HCT116 (cell line): Measurements from ENCODE around the gene FXYD1.

ENCODE experiments used
- CEBPB ChIP-seq: IDR thresholded peaks from 2 replicates; pipeline ENCODE4 v1.6.1; 2012; ENCODE audit warnings: low read depth
- ELF1 ChIP-seq: IDR thresholded peaks from 2 replicates; pipeline ENCODE4 v1.6.1; 2012; ENCODE audit warnings: low read depth, borderline replicate concordance
- EZH2 ChIP-seq: fragments of 200-600 bp; sonication (generic); IDR thresholded peaks from 2 replicates; pipeline ENCODE4 v1.6.1; 2017; ENCODE audit warnings: antibody characterized with exemption, mixed run types
- EZH2phosphoT487 ChIP-seq: fragments of 200-600 bp; IDR thresholded peaks from 2 replicates; pipeline ENCODE4 v1.6.1; 2018; ENCODE audit warnings: antibody characterized with exemption, borderline replicate concordance
- POLR2A ChIP-seq: IDR thresholded peaks from 2 replicates; pipeline ENCODE4 v1.7.0; 2011; ENCODE audit warnings: borderline replicate concordance; ENCODE audit not compliant: insufficient read depth, insufficient read length; ENCODE audit errors: extremely low read depth
- POLR2AphosphoS5 ChIP-seq: IDR thresholded peaks from 2 replicates; pipeline ENCODE4 v1.6.1; 2011; ENCODE audit warnings: mild to moderate bottlenecking, low read depth, low read length, moderate library complexity
- TCF7L2 ChIP-seq: IDR thresholded peaks from 2 replicates; pipeline ENCODE4 v1.7.0; 2011; ENCODE audit warnings: borderline replicate concordance, inconsistent platforms; ENCODE audit not compliant: insufficient read depth, insufficient read length; ENCODE audit errors: extremely low read depth
- TF ChIP-seq, protein P1 (sequence below), 3 experiments: fragments of 200-600 bp in 1 of 3; sonication (generic) in 1 of 3; IDR thresholded peaks in 2 of 3; conservative IDR thresholded peaks in 1 of 3; 2 replicates each; pipeline ENCODE4 v1.5.1; 2012 to 2017; ENCODE audit warnings: low read depth in 2 of 3, low read length in 2 of 3, antibody characterized with exemption in 1 of 3, borderline replicate concordance in 1 of 3, control low read depth in 1 of 3, mild to moderate bottlenecking in 1 of 3, mixed read lengths in 1 of 3, mixed run types in 1 of 3, moderate library complexity in 1 of 3; ENCODE audit not compliant: insufficient read depth in 1 of 3
- TF ChIP-seq, protein P2 (sequence below): IDR thresholded peaks from 2 replicates; pipeline ENCODE4 v1.6.1; 2011; ENCODE audit warnings: mild to moderate bottlenecking, low read length, moderate library complexity; ENCODE audit not compliant: insufficient replicate concordance; ENCODE audit errors: extremely low read depth

DNA sequence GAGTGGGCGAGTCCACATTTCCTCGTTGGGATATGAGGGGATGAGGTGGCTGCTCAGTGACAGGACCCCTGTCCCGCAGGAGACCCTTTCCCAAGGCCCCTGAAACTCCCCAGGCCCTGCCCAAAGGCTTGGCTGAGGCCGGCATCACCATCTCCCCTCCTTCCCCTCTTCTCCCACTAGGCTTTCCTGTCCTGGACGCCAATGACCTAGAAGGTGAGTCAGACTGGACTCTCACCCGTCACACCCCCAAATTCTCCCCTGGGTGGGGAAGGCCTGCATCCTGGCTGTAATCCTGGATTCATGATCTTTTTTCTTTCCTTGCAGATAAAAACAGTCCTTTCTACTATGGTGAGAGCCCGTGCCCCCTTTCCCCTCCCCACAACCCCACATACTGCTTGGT is 17.7 kb upstream of the FXYD1 start:
- no peak for TF ChIP-seq EZH2phosphoT487
- TF ChIP-seq EZH2, result no peak
- no peak for TF ChIP-seq POLR2A
- TF ChIP-seq, protein P1, sequence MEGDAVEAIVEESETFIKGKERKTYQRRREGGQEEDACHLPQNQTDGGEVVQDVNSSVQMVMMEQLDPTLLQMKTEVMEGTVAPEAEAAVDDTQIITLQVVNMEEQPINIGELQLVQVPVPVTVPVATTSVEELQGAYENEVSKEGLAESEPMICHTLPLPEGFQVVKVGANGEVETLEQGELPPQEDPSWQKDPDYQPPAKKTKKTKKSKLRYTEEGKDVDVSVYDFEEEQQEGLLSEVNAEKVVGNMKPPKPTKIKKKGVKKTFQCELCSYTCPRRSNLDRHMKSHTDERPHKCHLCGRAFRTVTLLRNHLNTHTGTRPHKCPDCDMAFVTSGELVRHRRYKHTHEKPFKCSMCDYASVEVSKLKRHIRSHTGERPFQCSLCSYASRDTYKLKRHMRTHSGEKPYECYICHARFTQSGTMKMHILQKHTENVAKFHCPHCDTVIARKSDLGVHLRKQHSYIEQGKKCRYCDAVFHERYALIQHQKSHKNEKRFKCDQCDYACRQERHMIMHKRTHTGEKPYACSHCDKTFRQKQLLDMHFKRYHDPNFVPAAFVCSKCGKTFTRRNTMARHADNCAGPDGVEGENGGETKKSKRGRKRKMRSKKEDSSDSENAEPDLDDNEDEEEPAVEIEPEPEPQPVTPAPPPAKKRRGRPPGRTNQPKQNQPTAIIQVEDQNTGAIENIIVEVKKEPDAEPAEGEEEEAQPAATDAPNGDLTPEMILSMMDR (IDR thresholded peaks at IDR 0.05 in 2 of 3, conservative IDR thresholded peaks at IDR 0.05 in 1 of 3; ENCODE audit: borderline replicate concordance in 1 of 3, insufficient read depth in 1 of 3, low read depth in 2 of 3, low read length in 2 of 3), result no peak
- no peak for TF ChIP-seq ELF1
- TF ChIP-seq POLR2AphosphoS5, result no peak
- TF ChIP-seq TCF7L2, result no peak
- TF ChIP-seq, protein P2, sequence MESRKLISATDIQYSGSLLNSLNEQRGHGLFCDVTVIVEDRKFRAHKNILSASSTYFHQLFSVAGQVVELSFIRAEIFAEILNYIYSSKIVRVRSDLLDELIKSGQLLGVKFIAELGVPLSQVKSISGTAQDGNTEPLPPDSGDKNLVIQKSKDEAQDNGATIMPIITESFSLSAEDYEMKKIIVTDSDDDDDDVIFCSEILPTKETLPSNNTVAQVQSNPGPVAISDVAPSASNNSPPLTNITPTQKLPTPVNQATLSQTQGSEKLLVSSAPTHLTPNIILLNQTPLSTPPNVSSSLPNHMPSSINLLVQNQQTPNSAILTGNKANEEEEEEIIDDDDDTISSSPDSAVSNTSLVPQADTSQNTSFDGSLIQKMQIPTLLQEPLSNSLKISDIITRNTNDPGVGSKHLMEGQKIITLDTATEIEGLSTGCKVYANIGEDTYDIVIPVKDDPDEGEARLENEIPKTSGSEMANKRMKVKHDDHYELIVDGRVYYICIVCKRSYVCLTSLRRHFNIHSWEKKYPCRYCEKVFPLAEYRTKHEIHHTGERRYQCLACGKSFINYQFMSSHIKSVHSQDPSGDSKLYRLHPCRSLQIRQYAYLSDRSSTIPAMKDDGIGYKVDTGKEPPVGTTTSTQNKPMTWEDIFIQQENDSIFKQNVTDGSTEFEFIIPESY, result no peak
- no peak for TF ChIP-seq CEBPB
